HepG2 (cell line): ENCODE measurements around the gene MTX1. TPM values are rescaled to one million over a fixed set of nuclear protein-coding genes. Genes with fewer than 3 reads are reported as not detected.

Experiments used
- ATAC-seq: fragments of 200-7000 bp; cut with Tn5 transposase; 3 replicates; pipeline ENCODE4 v1.9.1; 2020; ENCODE audit warnings: mild to moderate bottlenecking, moderate library complexity
- BruUV-seq: library from RNA; stranded (reverse); fragments of 400-500 nt; replicated peaks from 2 replicates; lab custom pipeline; 2021; lab: Mats Ljungman, UMichigan
- CTCF ChIA-PET: fragments of 300-600 bp; formaldehyde crosslinking; extraction: SDS; loops from one replicate; lab custom pipeline; 2021; ENCODE audit warnings: low total read pairs, inconsistent platforms, low intra/inter-chr PET ratio; lab: Yijun Ruan, JAX
- POLR2A ChIA-PET: fragments of 350-600 bp; sonication (Branson Sonifier 250); formaldehyde crosslinking; loops from one replicate; lab custom pipeline; 2020; ENCODE audit warnings: antibody characterized with exemption, inconsistent platforms; lab: Yijun Ruan, JAX
- DNase-seq: peaks from one replicate; pipeline ENCODE4 v3.0.0-alpha.2; 2015; ENCODE audit warnings: low spot score
- FAIRE-seq: peaks from 3 replicates; lab custom pipeline; 2011; peaks lifted over from hg19 to GRCh38; lab: Jason Lieb, UNC
- H2AFZ ChIP-seq: one replicate; pipeline ENCODE4 v1.6.1; 2011; ENCODE audit warnings: low read length, inconsistent platforms
- H3K27ac ChIP-seq: fragments of 300-600 bp; 3 replicates; pipeline ENCODE4 v1.8.0; 2011; ENCODE audit warnings: mixed run types, mild to moderate bottlenecking, mixed read lengths, low read length, inconsistent platforms; ENCODE audit not compliant: insufficient read depth; ENCODE audit errors: extremely low read length
- H3K27me3 ChIP-seq, 2 experiments: fragments of 200-600 bp in 1 of 2; 2 replicates in 1 of 2; 3 replicates in 1 of 2; pipeline versions ENCODE4 v1.6.0 to v1.8.0; 2011; ENCODE audit warnings: low read length in 2 of 2, mild to moderate bottlenecking in 2 of 2, moderate library complexity in 2 of 2, inconsistent platforms in 1 of 2; ENCODE audit not compliant: insufficient read depth in 2 of 2, control insufficient read depth in 1 of 2
- H3K36me3 ChIP-seq, 2 experiments: fragments of 200-600 bp in 1 of 2; replicated peaks in 1 of 2; 2 replicates in 1 of 2; 3 replicates in 1 of 2; pipeline versions ENCODE4 v1.5.1 to v1.8.0; 2011; ENCODE audit warnings: low read length in 2 of 2, inconsistent platforms in 1 of 2; ENCODE audit not compliant: insufficient read depth in 2 of 2, control insufficient read depth in 1 of 2
- H3K4me1 ChIP-seq: 2 replicates; pipeline ENCODE4 v1.5.1; 2012; ENCODE audit warnings: low read length, inconsistent platforms; ENCODE audit not compliant: insufficient read depth
- H3K4me2 ChIP-seq: 2 replicates; pipeline ENCODE4 v1.6.0; 2011; ENCODE audit warnings: low read depth, low read length, inconsistent platforms
- H3K4me3 ChIP-seq, 3 experiments: fragments of 200-600 bp in 1 of 3; sonication (generic), shearing (Covaris generic) in 1 of 3; replicated peaks in 1 of 3; 2 replicates each; pipeline ENCODE4 v1.5.1; 2011 to 2016; ENCODE audit warnings: low read length in 3 of 3, inconsistent platforms in 2 of 3, low read depth in 2 of 3, mild to moderate bottlenecking in 2 of 3, control low read depth in 1 of 3, mixed read lengths in 1 of 3; ENCODE audit not compliant: insufficient read depth in 1 of 3
- H3K79me2 ChIP-seq: one replicate; pipeline ENCODE4 v1.6.1; 2011; ENCODE audit warnings: low read length, inconsistent platforms; ENCODE audit not compliant: insufficient read depth
- H3K9ac ChIP-seq: 2 replicates; pipeline ENCODE4 v1.6.0; 2011; ENCODE audit warnings: mild to moderate bottlenecking, low read depth, low read length, inconsistent platforms; ENCODE audit not compliant: insufficient read depth
- H3K9me3 ChIP-seq: 2 replicates; pipeline ENCODE4 v1.5.1; 2012; ENCODE audit warnings: mild to moderate bottlenecking, low read length
- H4K20me1 ChIP-seq: 2 replicates; pipeline ENCODE4 v1.6.0; 2011; ENCODE audit warnings: inconsistent platforms, mild to moderate bottlenecking, low read length, moderate library complexity; ENCODE audit not compliant: insufficient read depth
- CEBPZ ChIP-seq: IDR thresholded peaks from 2 replicates; pipeline ENCODE4 v1.6.1; 2012; ENCODE audit warnings: low read length, improper control_type of control experiment
- HOXA5 ChIP-seq: sonication (generic); formaldehyde crosslinking; IDR thresholded peaks from 2 replicates; pipeline ENCODE4 v1.4.0; 2020; ENCODE audit warnings: missing genetic modification reagents
- NFKBIZ ChIP-seq: IDR thresholded peaks from 2 replicates; pipeline ENCODE4 v1.6.1; 2018; ENCODE audit warnings: missing genetic modification reagents, missing compliant biosample characterization
- SIN3B ChIP-seq: fragments of 150-350 bp; IDR thresholded peaks from 2 replicates; pipeline ENCODE4 v1.6.1; 2014; ENCODE audit warnings: low read length
- YY1 ChIP-seq: IDR thresholded peaks from 2 replicates; pipeline ENCODE4 v1.6.1; 2011; ENCODE audit warnings: low read length, low read depth, moderate library complexity, mild to moderate bottlenecking; ENCODE audit not compliant: insufficient read depth, insufficient replicate concordance
- ZBTB34 ChIP-seq: sonication (generic); formaldehyde crosslinking; IDR thresholded peaks from 2 replicates; pipeline ENCODE4 v1.8.0; 2022; ENCODE audit warnings: mild to moderate bottlenecking, missing genetic modification reagents
- ZNF44 ChIP-seq: sonication (generic); formaldehyde crosslinking; IDR thresholded peaks from 2 replicates; pipeline ENCODE4 v1.5.1; 2020; ENCODE audit warnings: mild to moderate bottlenecking, missing genetic modification reagents
- ZNF547 ChIP-seq: sonication (generic); formaldehyde crosslinking; IDR thresholded peaks from 2 replicates; pipeline ENCODE4 v1.5.1; 2020; ENCODE audit warnings: mild to moderate bottlenecking, missing genetic modification reagents
- ZNF615 ChIP-seq: sonication (generic); formaldehyde crosslinking; IDR thresholded peaks from 2 replicates; pipeline ENCODE4 v1.5.0; 2020; ENCODE audit warnings: mild to moderate bottlenecking, missing genetic modification reagents, borderline replicate concordance
- ZNF687 ChIP-seq: sonication (generic); formaldehyde crosslinking; IDR thresholded peaks from 2 replicates; pipeline ENCODE4 v1.5.1; 2020; ENCODE audit warnings: mild to moderate bottlenecking, missing genetic modification reagents, moderate library complexity
- WGBS: methylation state at CpG from one replicate; pipeline ENCODE4 v1.1.6; 2017; ENCODE audit warnings: low lambda C conversion rate; 5-methylcytosine and 5-hydroxymethylcytosine counted together
- in situ Hi-C: cut with HindIII; loops from 2 replicates; pipeline ENCODE4 v1.10.0; 2017; ENCODE audit warnings: low pct_unique_long_range_greater_than_20kb; ENCODE audit not compliant: extremely low pct_ligation_motif_present
- intact Hi-C: fragments of 100-400 bp; cut with micrococcal nuclease; formaldehyde crosslinking; loops from one replicate; pipeline ENCODE4 v1.10.0; 2022; ENCODE audit not compliant: unreplicated experiment
- polyA plus RNA-seq, 8 experiments: library from polyadenylated mRNA; depleted of rRNA in 3 of 8; stranded (reverse) in 7 of 8; unstranded in 1 of 8; fragments of >200 nt; fragmentation: Illumina TruSeq in 4 of 8; extraction: Trizol in 4 of 8; gene quantifications; 2 replicates each; pipeline versions ENCODE4 v1.2.1 to v1.2.3, GENCODE V29; 2011 to 2016; ENCODE audit warnings: low read depth in 4 of 8, missing spikeins in 1 of 8, mixed read lengths in 1 of 8; ENCODE audit not compliant: insufficient read depth in 1 of 8
- total RNA-seq, 5 experiments: library from RNA; depleted of rRNA; stranded (reverse); fragments of >200 nt; fragmentation: Illumina TruSeq; extraction: Trizol; gene quantifications; 2 replicates each; pipeline ENCODE4 v1.2.3, GENCODE V29; 2016; ENCODE audit warnings: low read depth in 1 of 5

MTX1 gene
- total and polyA plus RNA-seq, 2 of the 13 experiments (the other 11 are each of a cell fraction or from before 2014, with no cell fraction given): 64.5 to 72.6 TPM

- peak; percentile 49 for TF ChIP-seq ZNF687 (CRISPR knock-in tag)
- TF ChIP-seq YY1: peak; percentile 5
These were observed 46.3 kb downstream of the MTX1 start (continued) for GRCh38 chr1:155254714-155255242.

GRCh38 chr1:155255243-155256007 lies 46.9 kb downstream of the MTX1 start, which contains the start of gene ENTREP3:
Gene ENTREP3 (minus strand): TSS chr1:155255483. CDS start chr1:155254877, 606 bp downstream.
- DNase-seq (peak; percentile 63), FAIRE-seq (peak; percentile 51), ATAC-seq (peak; percentile 73)
- Histone ChIP-seq H3K9me3 (no peaks in the 10 kb centered on the region), H2AFZ (no peak within 1 kb of the TSS), H4K20me1 (no peaks in the 10 kb centered on the region), H3K27ac (peak within 1 kb of the TSS; percentile 47), H3K4me1 (peaks cover 50% of the 10 kb centered on the region), H3K4me2 (peak within 1 kb of the TSS; percentile 99), H3K27me3 (no peaks in the 10 kb centered on the region), H3K4me3 (peak within 1 kb of the TSS; percentile 61 to 83 (median 72)), H3K9ac (peak within 1 kb of the TSS; percentile 72), H3K36me3 (peaks cover 5 to 10% of the 10 kb centered on the region in 2 experiments; a peak in 3 of 5 replicates), H3K79me2 (peaks cover 9% of the 10 kb centered on the region)
- in situ Hi-C loops: loop anchor here (10.0 kb wide), 1 partner anchor 49 kb away; the partner anchor contains the start of genes FDPS and PKLR
- no TSS peak for BruUV-seq
- WGBS: 35% methylated on average over 26 of the region's 54 CpGs
- intact Hi-C loops: loop anchor here (1.0 kb wide), 1 partner anchor 53 kb away; the partner anchor contains the start of gene FDPS
- ChIA-PET POLR2A (interaction anchor here (1.0 to 1.3 kb wide), 7 partner anchors 17 to 308 kb away, joined by 3 to 12 read pairs (median 3); partner anchors contain the start of genes CLK2, FDPS and PKLR), CTCF (interaction anchor here (0.9 kb wide), 1 partner anchor 52 kb away, joined by 3 read pairs; no protein-coding TSS in a partner anchor)
- no peak for TF ChIP-seq CEBPZ
- no peak for TF ChIP-seq ZNF615 (CRISPR knock-in tag)
- no peak for TF ChIP-seq ZNF547 (CRISPR knock-in tag)
- TF ChIP-seq NFKBIZ (CRISPR knock-in tag): 0 out of 2 replicates have a peak, but pooled peaks have one; percentile 37
- no peak for TF ChIP-seq SIN3B
- TF ChIP-seq ZNF44 (CRISPR knock-in tag): no peak
- peak; percentile 86; the same call in 1 of the 2 replicates for TF ChIP-seq HOXA5
- no peak for TF ChIP-seq ZBTB34 (CRISPR knock-in tag)
